ENCODE results near the gene PSAP.

GRCh38 chr10:71797533-71798307, 53.3 kb downstream of the PSAP start:
- TF ChIP-seq CTCF (conservative IDR thresholded peaks at IDR 0.05; ENCODE audit: low read depth, low read length) (no peak), EZH2 (IDR thresholded peaks at IDR 0.05; ENCODE audit: borderline replicate concordance, low read depth, low read length, poor library complexity, severe bottlenecking) (no peak)
